ENCODE results near the gene CCDC187. TPM values are rescaled to one million over a fixed set of nuclear protein-coding genes. Genes with fewer than 3 reads are reported as not detected.

The CCDC187 gene
- total RNA-seq, 1 donor from 2014 or later, result not detected

DNA sequence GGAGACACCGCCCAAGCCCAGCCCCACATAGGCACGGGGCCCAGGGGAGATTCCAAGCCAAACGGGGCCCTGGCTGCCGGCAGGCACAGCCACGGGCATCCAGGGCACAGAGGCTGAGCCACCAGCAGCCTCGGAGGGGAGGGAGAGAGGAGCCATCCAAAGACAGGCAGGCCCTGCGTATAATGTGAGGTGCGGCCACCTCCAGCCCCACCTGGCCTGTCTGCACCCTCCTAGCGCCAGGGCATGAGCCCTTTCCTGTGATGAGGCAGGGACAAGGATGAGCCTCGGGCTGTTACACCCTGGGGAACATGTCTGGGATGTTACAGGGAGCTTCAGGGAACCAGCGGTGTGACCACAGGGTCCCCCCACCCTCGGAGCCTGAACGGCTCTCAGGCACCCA, 1.1 kb upstream of the CCDC187 start:
- peaks cover 3% of the 10 kb centered on the region for H3K27me3 Mint-ChIP-seq (ENCODE audit: low read depth)
- no peaks in the 10 kb centered on the region for H3K36me3 Mint-ChIP-seq (ENCODE audit: low read depth)
- TF ChIP-seq, protein P1, sequence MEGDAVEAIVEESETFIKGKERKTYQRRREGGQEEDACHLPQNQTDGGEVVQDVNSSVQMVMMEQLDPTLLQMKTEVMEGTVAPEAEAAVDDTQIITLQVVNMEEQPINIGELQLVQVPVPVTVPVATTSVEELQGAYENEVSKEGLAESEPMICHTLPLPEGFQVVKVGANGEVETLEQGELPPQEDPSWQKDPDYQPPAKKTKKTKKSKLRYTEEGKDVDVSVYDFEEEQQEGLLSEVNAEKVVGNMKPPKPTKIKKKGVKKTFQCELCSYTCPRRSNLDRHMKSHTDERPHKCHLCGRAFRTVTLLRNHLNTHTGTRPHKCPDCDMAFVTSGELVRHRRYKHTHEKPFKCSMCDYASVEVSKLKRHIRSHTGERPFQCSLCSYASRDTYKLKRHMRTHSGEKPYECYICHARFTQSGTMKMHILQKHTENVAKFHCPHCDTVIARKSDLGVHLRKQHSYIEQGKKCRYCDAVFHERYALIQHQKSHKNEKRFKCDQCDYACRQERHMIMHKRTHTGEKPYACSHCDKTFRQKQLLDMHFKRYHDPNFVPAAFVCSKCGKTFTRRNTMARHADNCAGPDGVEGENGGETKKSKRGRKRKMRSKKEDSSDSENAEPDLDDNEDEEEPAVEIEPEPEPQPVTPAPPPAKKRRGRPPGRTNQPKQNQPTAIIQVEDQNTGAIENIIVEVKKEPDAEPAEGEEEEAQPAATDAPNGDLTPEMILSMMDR (IDR thresholded peaks at IDR 0.05), result no peak
- H3K4me3 Mint-ChIP-seq (ENCODE audit: unreplicated experiment), result no peak overlapping the region
- H3K9me3 Mint-ChIP-seq (ENCODE audit: low read depth), result no peaks in the 10 kb centered on the region
- H3K4me1 Mint-ChIP-seq (ENCODE audit: low read depth), result peaks cover 5% of the 10 kb centered on the region
- no peak overlapping the region for H3K27ac Mint-ChIP-seq (ENCODE audit: unreplicated experiment)
- no peak for DNase-seq (ENCODE audit: low spot score)

DNA sequence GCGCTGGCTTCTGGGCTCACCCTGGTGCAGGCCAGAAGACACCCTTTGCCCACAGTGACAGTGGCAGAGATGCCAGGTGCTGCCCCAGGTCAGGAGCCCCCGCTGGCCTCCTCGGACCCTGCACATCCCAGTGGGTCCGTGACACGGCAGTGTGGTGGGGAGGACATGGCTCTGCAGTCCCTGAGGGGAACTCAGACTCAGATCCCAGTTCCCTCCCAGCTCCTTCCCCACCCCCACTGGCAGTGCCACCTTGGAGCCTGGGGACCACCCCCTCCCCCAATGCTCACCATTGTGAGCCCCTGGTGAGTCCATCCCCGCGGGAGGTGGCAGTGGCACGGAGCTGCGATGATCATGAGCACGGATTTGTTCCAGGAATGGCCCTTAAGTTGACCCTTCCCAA, 562 bp upstream of the CCDC187 start:
- Mint-ChIP-seq H3K4me3 (ENCODE audit: unreplicated experiment) (no peak overlapping the region), H3K27ac (ENCODE audit: unreplicated experiment) (no peak overlapping the region), H3K9me3 (ENCODE audit: low read depth) (no peaks in the 10 kb centered on the region), H3K27me3 (ENCODE audit: low read depth) (peaks cover 3% of the 10 kb centered on the region), H3K36me3 (ENCODE audit: low read depth) (no peaks in the 10 kb centered on the region), H3K4me1 (ENCODE audit: low read depth) (peaks cover 5% of the 10 kb centered on the region)
- TF ChIP-seq, protein P1 (IDR thresholded peaks at IDR 0.05), result no peak
- DNase-seq (ENCODE audit: low spot score), result no peak

DNA sequence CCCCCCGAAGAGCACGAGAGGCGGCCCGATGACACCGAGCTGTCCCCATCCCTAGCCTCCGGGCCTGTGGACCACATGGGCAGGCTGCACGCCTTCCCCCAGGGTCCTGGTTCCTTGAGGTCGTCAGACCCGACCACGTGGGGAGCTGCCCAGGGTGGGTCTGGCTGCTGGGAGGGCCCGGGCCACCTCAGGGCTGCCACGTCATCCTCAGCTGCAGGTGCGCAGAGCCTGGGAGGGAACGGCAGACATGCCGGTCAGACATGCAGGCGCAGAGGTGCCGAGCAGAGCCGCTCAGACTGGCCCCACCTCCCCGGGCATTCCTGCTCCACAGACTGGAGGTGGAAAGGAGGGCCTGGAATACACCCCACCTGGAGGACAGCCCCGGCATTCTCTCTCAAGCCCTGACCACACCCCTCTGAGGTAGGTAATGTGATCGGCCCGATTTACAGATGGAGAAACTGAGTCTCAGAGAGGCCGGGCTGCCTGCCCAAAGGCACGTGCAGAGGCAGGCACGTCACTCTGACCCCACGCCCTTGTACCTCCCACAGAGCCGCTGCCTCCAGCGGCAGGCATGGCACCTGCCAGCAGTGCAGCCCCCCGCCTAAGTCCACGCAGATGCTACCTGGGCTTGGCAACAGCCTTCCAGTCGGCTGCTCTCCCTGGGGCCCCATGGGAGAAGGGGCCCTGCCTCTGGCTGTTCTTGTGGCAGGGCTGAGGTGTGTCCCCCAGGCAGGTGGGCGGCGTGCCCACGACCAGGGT, 649 bp downstream of the CCDC187 start:
- TF ChIP-seq, protein P1 (IDR thresholded peaks at IDR 0.05), result no peak
- Mint-ChIP-seq H3K4me1 (ENCODE audit: low read depth) (peaks cover 5% of the 10 kb centered on the region), H3K4me3 (ENCODE audit: unreplicated experiment) (no peak overlapping the region), H3K27me3 (ENCODE audit: low read depth) (peaks cover 3% of the 10 kb centered on the region), H3K27ac (ENCODE audit: unreplicated experiment) (no peak overlapping the region), H3K9me3 (ENCODE audit: low read depth) (no peaks in the 10 kb centered on the region), H3K36me3 (ENCODE audit: low read depth) (no peaks in the 10 kb centered on the region)
- no peak for DNase-seq (ENCODE audit: low spot score)

DNA sequence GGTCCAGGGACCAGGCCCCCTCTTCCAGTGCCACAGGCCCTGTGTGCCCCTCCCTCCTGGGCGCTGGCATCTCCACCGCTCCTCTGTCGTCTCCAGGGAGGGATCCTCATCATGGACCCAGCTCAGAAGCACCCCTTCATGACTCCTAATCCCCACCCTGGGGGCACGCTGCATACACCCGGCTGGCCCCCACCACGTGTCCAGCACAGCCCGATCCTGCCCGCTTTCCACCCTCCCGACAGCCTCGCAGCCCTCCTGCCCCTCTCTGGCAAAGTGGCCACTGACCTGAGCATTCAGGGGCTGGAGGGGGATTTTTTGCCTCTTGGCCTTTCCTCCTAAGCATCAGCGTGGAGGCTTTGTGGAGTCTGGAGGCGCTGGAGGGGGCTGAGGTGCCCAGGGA, 1.4 kb downstream of the CCDC187 start:
- H3K4me1 Mint-ChIP-seq (ENCODE audit: low read depth), result peaks cover 5% of the 10 kb centered on the region
- TF ChIP-seq, protein P1 (IDR thresholded peaks at IDR 0.05), result no peak
- H3K27me3 Mint-ChIP-seq (ENCODE audit: low read depth), result peaks cover 4% of the 10 kb centered on the region
- no peak overlapping the region for H3K27ac Mint-ChIP-seq (ENCODE audit: unreplicated experiment)
- no peak overlapping the region for H3K4me3 Mint-ChIP-seq (ENCODE audit: unreplicated experiment)
- peaks cover 1% of the 10 kb centered on the region for H3K36me3 Mint-ChIP-seq (ENCODE audit: low read depth)
- DNase-seq (ENCODE audit: low spot score), result no peak
- no peaks in the 10 kb centered on the region for H3K9me3 Mint-ChIP-seq (ENCODE audit: low read depth)

DNA sequence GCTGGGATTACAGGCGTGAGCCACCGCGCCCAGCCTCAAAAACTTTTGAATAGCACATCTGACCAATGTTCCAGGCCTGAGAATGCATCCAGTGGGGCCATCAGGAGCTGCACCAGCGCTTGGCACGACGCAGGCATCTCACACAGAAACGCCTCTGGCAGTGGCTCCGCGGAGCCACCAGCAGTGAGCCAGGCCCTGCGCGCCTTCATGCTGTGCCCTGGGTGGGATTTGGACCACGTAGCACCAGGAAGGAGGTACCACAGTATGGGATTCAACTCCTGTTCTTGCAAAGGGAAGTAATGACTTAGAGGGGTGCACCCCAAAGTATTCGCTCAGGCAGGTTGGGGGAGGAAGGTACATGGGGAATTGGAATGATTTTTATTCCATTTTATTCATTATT, 3.0 kb downstream of the CCDC187 start:
- peaks cover 5% of the 10 kb centered on the region for H3K4me1 Mint-ChIP-seq (ENCODE audit: low read depth)
- peaks cover 3% of the 10 kb centered on the region for H3K27me3 Mint-ChIP-seq (ENCODE audit: low read depth)
- no peak overlapping the region for H3K27ac Mint-ChIP-seq (ENCODE audit: unreplicated experiment)
- no peak for DNase-seq (ENCODE audit: low spot score)
- no peak overlapping the region for H3K4me3 Mint-ChIP-seq (ENCODE audit: unreplicated experiment)
- TF ChIP-seq, protein P1 (IDR thresholded peaks at IDR 0.05), result no peak
- peaks cover 1% of the 10 kb centered on the region for H3K36me3 Mint-ChIP-seq (ENCODE audit: low read depth)
- no peaks in the 10 kb centered on the region for H3K9me3 Mint-ChIP-seq (ENCODE audit: low read depth)
